ENCODE measurements around the gene C14orf119.

GRCh38 chr14:23132970-23133369 lies 37.7 kb downstream of the C14orf119 start:
- no peak for TF ChIP-seq SUZ12 (IDR thresholded peaks at IDR 0.05; ENCODE audit: extremely low read depth, insufficient read depth, insufficient read length)
- TF ChIP-seq ZNF274 (IDR thresholded peaks at IDR 0.05; ENCODE audit: low read depth, low read length) = no peak

Measured in NT2/D1 (cell line).